Activated naive CD4-positive, alpha-beta T cell treated with anti-CD3 and anti-CD28 coated beads, Interleukin-2, amount 50 U/mL, for 16 hours (primary cell): ENCODE data around the gene PIP5K1C.
A peak's percentile ranks its signal among the peaks of the same experiment; 100 is the strongest.

Experiments
- DNase-seq: peaks from one replicate; pipeline ENCODE4 v3.0.0-alpha.2; 2020

The PIP5K1C gene

GRCh38 chr19:3622224-3622623 lies 78.0 kb downstream of the PIP5K1C start:
- DNase-seq, result no peak

GRCh38 chr19:3621689-3622088 lies 78.6 kb downstream of the PIP5K1C start:
- DNase-seq, result no peak

GRCh38 chr19:3620817-3621547 lies 79.3 kb downstream of the PIP5K1C start:
- no peak for DNase-seq

GRCh38 chr19:3620145-3620816 lies 80.0 kb downstream of the PIP5K1C start:
- no peak for DNase-seq

GRCh38 chr19:3619631-3620012 lies 80.6 kb downstream of the PIP5K1C start:
- no peak for DNase-seq

GRCh38 chr19:3618811-3619630 lies 81.2 kb downstream of the PIP5K1C start:
- DNase-seq, result no peak

GRCh38 chr19:3618144-3618810 lies 82.0 kb downstream of the PIP5K1C start:
- peak; percentile 60 for DNase-seq

GRCh38 chr19:3617463-3617862 lies 82.8 kb downstream of the PIP5K1C start:
- no peak for DNase-seq

GRCh38 chr19:3615524-3616135 lies 84.6 kb downstream of the PIP5K1C start:
- no peak for DNase-seq

GRCh38 chr19:3614858-3615505 lies 85.3 kb downstream of the PIP5K1C start:
- no peak for DNase-seq

- no peak for DNase-seq
Observed at GRCh38 chr19:3613818-3614661, 86.2 kb downstream of the PIP5K1C start.

GRCh38 chr19:3612901-3613741 lies 87.1 kb downstream of the PIP5K1C start:
- DNase-seq, result no peak

- peak; percentile 10 for DNase-seq
Observed at GRCh38 chr19:3612330-3612729, 87.9 kb downstream of the PIP5K1C start.

- peak; percentile 8 for DNase-seq
Observed at GRCh38 chr19:3611841-3612240, 88.4 kb downstream of the PIP5K1C start.

GRCh38 chr19:3610745-3611717 lies 89.2 kb downstream of the PIP5K1C start:
- DNase-seq, result peak; percentile 8

- DNase-seq, result no peak
Observed at GRCh38 chr19:3609779-3610719, 90.2 kb downstream of the PIP5K1C start.

GRCh38 chr19:3608750-3609322 lies 91.4 kb downstream of the PIP5K1C start:
- DNase-seq, result peak; percentile 8
